ENCODE results near the gene GLTP.

GRCh38 chr12:109832541-109833306 is 47.6 kb downstream of the GLTP start:
- TF ChIP-seq, protein P1, sequence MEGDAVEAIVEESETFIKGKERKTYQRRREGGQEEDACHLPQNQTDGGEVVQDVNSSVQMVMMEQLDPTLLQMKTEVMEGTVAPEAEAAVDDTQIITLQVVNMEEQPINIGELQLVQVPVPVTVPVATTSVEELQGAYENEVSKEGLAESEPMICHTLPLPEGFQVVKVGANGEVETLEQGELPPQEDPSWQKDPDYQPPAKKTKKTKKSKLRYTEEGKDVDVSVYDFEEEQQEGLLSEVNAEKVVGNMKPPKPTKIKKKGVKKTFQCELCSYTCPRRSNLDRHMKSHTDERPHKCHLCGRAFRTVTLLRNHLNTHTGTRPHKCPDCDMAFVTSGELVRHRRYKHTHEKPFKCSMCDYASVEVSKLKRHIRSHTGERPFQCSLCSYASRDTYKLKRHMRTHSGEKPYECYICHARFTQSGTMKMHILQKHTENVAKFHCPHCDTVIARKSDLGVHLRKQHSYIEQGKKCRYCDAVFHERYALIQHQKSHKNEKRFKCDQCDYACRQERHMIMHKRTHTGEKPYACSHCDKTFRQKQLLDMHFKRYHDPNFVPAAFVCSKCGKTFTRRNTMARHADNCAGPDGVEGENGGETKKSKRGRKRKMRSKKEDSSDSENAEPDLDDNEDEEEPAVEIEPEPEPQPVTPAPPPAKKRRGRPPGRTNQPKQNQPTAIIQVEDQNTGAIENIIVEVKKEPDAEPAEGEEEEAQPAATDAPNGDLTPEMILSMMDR (IDR thresholded peaks at IDR 0.05; ENCODE audit: low read length): no peak
- TF ChIP-seq EZH2 (optimal IDR thresholded peaks at IDR 0.05; ENCODE audit: low read depth, low read length): no peak

Data from MM.1S (cell line).